Stimulated activated CD4-positive, alpha-beta T cell treated with anti-CD3 and anti-CD28 coated beads, Interleukin-4, amount 100 ng/mL, for 24 hours (primary cell): Measurements from ENCODE around the gene NTF4.
A peak's percentile ranks its signal among the peaks of the same experiment; 100 is the strongest.
"Not testable (repeated sequence)": the region's sequence is repeated elsewhere in the genome, so short reads cannot be mapped to it uniquely, and the experiment has no call there.

ENCODE experiments used
- DNase-seq: peaks from one replicate; pipeline ENCODE4 v3.0.0-alpha.2; 2020

The NTF4 gene

DNA sequence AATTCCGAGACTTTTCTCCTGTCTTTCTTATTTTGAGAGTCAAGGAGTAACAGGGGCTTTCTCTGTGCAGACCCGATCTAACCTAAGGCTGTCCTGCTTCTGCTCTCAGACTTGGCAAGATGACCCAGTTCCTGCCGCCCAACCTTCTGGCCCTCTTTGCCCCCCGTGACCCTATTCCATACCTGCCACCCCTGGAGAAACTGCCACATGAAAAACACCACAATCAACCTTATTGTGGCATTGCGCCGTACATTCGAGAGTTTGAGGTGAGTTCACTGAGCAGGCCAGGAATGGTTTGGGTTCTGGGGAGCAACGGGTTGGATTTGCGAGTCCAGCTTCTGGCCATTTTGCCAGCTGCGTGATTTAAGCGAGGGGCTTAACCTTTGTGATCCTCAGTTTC lies 21.7 kb upstream of the NTF4 start:
- no peak for DNase-seq

DNA sequence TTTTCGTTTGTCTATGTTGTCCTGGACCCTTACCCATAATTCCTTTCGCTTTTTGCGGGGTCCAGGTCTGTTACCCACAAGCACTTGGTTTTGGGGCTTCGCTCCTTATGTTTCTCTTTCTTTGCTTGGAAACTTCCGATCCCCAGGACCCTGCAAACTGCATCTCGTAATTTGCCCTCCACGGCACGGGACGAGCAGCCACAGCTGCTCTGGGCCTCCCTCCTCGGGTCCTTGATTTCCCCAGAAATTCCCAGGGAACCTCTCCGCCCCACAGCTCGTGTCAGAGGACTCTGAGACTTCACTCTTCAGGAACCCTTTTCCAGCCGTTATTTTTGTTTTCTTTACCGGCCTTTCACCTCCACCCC lies 21.2 kb upstream of the NTF4 start:
- no peak for DNase-seq

DNA sequence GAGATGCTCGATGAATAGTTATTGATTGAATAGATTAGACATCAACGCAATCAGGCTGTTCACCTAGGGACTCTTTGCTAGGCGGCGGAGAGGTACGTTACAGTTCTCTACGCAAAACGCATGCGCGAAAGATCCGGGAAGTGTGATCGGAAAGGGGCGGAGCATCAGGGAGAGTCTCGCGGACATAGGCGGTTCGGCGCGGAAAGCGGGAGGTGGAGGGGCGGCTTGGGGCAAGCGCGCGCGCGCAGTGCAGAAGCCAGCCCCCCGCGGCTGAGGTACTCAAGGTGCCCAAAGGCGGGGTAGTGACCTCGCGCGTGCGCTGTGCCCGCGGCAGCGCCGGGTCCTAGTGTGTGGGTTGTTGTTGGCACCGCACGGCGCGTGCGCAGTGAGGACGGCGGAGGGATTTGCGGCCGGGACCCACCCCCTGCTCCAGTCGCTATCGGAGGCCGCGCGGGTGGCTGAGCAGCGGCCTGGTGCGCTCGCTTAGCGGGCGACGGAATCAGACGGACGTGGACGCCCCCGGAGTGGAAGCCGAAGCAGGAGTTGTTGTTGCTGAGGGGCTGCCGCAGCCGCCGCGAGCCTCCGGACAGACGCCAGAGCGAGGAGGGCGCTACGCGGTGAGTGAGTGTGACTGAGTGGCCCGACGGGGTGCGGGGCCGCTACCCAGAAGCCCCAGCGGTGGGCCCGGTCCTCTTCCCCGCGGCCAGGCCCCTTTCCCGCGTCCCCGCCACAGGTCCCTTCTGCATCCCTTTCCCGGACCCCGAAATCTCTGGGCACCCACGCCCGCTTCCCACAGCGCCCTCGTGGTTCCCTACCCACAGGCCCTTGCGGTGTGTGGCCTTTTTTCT lies 20.6 kb upstream of the NTF4 start, which contains the start of gene SNRNP70:
TSS of gene SNRNP70 (plus strand) at position 432 of the 848 bp plus-strand sequence. CDS start 964 bp downstream, outside the sequence.
- peak; percentile 99 for DNase-seq

DNA sequence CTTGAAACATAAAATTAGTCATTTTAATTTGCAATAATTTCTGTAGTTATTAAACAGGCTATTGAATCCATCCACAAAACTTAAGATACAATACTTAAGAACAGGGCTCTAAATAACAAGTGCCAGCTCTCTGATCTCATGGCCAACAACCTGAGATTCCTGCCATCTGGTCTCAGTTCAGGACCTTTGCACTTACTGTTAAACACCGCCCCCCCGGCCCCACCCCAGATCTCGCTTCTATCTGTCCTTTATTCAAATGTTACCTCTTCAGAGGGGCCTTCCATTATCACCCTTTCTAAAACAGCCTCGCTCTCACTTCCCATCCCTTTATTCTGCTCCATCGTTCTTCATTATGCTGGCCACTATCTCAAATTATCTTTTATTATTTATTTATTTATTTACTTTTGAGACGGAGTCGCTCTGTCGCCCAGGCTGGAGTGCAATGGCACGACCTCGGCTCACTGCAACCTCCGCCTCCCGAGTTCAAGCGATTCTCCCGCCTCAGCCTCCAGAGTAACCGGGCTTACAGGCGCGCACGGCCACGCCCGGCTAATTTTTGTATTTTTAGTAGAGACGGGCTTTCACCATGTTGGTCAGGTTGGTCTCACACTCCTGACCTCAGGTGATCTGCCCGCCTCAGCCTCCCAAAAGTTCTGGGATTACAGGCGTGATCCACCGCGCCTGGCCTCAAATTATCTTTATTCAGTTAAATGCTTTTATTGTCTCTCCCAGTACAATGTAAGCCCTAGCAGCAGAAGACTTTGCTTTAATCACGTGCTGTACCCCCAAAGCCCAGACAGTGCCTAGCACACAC lies 19.8 kb upstream of the NTF4 start:
- no peak for DNase-seq

DNA sequence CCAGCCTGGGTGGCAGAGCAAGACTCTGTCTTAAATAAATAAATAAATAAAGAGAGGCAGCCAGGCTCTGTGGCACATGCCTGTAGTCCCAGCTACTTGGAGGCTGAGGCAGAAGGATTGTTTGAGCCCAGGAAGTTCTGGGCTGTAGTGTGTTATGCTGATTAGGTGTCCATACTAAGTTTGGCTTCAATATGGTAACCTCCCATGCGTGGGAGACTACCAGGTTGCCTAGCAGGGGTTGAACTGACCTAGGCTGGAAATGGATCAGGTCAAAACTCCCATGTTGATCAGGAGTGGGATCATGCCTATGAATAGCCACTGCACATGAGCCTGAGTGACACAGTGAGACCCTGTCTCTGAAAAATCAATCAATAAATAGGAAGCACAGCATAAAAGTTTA lies 16.7 kb upstream of the NTF4 start:
- no peak for DNase-seq

DNA sequence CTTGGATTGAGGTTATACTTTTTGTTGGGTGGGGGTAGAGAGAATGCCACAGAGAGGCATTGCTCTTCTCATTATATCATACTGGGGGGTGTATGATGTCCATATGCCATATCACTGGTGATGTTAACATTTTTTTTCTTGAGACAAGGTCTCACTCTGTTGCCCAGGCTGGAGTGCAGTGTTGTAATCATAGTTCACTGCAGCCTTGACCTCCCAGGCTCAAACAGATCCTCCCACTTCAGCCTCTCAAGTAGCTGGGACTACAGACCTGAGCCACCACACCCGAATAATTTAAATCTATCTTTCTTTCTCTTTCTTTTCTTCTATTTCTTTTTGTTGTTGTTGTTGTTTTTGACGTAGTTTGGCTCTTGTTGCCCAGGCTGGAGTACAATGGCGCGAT lies 15.8 kb upstream of the NTF4 start:
- no peak for DNase-seq

DNA sequence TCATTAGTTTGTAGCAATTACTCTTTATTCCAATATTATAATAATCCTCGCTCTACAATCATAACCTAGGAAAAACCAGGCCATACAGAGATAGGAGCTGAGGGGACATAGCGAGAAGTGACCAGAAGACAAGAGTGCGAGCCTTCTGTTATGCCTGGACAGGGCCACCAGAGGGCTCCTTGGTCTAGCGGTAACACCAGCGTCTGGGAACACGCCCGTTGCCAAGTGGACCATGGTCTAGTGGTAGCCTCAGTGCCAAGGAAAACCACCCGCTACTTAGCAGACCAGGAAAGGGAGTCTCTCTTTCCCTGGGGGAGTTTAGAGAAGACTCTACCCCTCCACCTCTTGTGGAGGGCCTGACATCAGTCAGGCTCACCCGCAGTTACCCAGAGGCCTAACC lies 10.3 kb upstream of the NTF4 start:
- not testable (repeated sequence) for DNase-seq

DNA sequence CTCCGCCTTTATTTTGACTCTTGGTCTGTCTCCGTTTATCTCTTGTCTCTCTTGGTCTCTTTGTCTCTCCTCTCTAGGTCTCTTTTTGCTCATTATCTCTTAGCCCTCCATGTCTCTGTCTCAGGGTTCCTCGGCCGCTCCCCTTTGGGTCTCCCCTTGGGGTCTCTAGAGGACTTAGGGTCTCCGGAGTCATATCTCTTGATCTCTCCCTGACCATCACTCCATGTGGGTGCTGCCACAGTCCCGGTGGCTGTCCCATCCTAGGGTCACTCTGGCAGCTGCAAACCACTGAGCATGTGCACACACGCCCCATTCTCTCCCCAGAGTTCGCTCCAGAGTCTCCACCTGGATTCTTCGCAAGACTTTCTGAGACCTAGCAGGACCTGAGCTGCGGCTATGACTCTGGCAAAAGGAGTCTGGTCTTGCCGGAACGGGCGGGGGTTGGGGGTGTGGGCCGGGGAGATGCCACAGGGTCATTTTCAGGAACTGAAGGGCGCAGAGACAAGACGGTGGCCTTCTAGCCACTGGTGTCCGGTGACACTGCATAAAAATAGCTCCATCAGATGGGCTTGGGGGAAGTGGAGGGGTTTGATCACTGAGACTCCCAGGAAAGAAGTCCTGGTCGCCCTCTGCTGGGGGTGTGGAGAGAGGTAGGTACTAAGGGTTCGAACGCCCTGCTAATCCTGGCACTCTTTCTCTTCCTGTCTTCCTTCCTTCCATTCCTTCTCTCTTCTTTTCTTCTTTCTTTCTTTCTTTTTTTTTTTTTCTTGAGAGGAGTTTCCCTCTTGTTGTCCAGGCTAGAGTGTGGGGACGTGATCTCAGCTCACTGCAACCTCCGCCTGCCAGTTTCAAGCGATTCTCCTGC lies 9.1 kb upstream of the NTF4 start:
- no peak for DNase-seq

DNA sequence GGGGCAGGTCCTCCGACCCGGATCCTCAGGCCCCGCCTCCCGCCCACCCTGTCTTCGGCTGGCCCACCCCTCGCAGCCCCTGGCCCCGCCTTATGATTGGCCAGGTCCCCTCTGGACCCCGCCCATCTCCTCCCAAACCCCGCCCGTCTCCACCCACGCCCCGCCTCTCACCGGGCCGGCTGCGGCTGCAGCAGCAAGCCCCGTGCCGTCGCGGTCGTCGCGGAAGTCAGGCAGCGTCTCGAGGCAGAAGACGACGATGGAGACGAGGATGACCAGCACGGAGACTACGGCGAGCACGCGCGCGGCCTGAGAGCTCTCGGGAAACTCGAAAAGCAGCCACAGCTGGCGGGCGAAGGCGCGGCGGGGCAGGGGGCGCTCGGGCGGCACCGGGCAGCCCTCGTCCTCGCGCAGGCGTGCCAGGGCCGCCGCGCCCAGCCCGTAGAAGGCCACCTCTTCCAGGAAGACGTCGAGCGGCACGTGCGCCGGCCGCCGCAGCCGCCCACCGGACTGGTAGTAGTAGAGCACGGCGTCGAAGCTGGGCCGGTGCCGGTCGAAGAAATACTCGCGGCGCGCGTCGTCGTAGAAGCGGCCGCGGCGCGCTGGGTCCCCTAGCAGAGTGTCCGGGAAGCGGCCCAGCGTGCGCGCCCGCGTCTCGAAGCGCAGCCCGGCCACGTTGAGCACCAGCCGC lies 7.4 kb upstream of the NTF4 start:
- DNase-seq: no peak

DNA sequence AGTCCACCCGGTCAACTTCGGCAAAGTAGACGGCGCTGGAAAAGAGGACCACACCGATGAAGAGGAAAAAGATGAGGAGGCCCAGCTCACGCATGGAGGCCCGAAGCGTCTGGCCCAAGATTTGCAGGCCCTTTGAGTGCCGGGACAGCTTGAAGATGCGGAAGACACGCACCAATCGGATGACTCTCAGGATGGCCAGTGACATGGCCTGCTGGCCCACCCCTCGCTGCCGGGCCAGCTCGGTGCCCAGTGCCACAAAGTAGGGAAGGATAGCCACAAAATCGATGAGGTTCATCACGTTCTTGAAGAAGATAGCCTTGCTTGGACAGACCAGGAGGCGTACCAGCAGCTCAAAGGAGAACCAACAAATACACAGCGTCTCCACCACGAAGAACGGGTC lies 5.8 kb upstream of the NTF4 start:
- no peak for DNase-seq

DNA sequence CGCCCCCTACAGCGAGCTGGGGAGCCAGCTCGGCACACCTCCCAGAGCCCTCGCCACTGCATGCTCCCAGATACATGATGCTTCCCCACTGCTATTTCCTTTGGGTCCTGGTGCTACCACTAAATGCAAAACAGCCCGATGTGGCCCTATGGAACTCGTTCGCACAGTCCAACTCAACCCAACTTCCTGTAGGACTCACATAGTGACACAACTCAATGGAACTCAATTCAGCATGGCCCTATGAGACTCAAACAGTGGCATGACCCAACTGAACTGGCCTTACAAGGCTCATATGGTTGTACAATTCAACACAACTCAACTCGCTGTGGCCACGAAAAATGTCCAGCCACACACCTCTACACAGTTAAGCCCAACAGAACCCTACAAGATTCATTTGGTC lies 4.4 kb upstream of the NTF4 start:
- DNase-seq: no peak

DNA sequence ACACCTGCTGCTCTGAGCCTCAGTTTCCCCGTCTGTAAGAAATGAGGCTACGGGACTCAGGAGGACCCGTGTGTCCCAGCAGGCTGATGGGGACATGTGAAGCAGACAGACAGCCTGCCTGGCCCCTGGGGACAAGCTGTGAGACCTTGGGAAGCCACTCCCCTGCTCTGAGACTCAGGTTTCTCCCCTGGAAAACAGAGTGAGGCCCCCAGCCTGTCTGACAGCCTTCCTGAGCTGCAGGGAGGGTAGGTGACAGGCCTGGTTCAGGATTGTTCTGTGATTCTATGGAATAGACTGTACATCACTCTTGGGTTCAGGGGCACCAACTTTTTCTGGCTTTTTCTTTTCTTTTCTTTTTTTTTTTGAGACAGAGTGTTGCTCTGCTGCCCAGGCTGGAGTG lies 2.9 kb upstream of the NTF4 start:
- no peak for DNase-seq

DNA sequence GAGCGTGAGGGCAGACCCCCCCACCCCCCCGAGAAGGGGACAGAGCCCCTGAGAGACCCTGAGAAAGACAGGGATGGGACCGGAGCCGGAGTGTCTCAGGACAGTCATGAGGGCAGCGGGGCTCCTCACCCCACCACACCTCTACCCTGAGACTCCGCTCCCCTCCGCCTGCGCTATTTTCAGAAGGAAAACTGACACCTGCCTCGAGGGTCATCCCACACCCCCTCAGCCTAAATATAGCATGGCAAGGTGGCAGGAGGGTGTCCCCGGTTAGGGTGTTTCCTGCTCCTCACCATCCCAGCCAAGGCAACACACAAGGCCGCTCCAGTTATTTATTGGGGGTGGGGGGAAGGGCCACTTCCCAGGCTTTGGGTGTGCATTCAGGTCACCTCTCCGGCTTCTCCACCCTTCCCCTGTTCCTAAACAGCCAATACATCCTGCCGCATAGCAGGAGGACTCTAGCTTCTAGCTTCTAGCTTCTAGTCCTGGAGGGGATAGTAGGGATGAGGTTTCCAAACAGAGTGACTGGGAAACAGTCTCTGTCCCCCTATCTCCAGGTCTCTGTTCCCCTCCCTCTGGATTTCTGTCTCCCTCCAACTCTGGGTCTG lies 1.4 kb upstream of the NTF4 start:
- DNase-seq: no peak

DNA sequence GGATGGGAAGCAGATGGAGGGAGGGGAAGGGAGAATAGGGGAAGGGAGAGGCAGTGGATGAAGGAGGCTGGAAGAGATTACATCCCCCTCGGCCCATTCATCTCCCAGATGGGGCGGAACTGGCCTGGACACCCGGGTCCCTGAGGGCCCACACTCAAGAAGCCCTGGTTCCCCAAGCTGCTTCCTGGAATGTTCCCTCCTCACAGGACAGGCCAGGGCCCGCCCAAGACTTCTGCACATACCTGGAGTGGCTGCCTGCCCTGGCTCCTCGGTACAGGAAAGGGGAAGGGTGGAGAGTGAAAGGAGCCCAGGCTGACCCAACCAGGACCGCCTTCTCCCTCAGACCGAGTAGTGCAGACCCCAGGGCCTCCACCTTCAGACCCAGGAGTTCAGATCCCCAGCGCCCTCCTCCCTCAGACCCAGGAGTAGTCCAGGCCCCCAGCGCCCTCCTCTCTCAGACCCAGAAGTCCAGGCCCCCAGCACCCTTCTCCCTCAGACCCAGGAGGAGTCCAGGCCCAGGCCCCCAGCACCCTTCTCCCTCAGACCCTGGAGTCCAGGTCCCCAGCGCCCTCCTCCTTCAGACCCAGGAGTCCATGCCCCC lies 489 bp downstream of the NTF4 start:
- DNase-seq: no peak

DNA sequence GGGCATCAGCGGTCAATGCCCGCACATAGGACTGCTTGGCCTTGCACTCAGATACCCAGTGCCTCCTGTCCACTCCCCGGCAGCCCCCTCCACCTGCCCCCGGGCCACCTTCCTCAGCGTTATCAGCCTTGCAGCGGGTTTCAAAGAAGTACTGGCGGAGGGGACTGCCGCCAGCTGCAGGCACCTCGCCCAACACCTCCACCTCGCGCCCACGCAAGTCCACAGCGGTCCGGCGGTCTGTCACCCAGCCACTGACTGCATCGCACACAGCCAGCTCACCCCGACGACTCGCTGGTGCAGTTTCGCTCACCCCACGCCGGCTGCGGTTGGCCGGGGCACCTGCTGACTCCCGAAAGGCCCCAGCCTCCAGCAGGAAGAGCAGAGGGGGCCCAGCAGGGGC lies 3.2 kb downstream of the NTF4 start:
- DNase-seq: no peak

DNA sequence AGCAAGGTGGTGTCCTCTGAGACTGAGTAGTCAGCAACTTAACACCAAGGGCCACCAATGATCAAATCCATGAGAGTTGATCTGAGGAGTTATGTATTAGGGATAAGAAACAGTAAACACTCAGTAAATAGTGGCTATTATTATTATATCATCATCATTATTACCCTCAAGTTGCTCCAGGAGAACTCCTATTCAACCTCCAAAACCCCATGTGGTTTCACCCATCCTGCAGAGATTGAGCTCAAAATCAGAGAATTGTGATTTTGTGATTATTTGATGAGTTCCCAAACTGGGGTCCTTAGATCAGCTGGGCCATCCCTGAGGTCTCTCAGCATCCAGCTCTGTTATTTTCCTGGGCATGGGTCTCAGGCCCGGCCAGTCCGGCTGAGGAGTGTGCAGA lies 3.6 kb downstream of the NTF4 start:
- no peak for DNase-seq

DNA sequence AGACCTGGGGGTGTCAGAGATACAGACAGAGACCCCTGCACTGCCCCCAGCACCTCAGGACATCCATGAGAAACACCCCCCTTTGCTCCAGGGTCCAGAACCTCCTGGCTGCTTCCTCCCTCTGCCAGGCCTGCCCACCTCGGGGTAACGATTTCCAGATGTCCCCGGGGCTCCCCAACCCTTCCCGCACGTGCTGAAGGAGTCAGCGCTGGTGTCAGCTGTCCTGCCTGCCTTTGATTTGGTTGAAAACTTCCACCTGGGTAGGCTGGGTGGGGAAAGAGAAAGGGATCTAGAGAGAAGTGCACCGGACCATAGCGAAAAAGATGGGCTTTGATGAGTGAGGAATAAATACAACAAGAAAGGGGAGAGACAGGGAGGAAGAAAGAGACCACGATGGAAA lies 5.6 kb downstream of the NTF4 start:
- no peak for DNase-seq

DNA sequence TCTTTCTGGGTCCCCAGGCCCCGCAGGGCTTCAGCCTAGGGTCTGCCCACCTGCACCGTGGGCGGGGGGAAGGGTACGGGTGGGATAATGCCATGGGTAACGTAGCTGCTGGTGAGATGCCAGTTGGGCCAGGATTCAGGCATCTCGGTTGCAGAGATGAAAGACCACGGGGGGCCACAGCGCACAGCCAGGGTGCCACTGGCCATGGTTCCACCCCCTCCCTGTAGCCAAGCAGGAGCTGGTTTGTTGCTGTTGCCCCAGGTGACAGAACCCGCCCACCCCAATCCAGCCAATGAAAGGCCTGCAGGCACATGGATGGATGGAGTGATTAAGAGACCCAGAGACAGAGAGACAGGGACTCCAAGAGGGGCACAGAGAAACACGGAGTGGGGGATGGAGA lies 6.1 kb downstream of the NTF4 start:
- peak; percentile 27 for DNase-seq

DNA sequence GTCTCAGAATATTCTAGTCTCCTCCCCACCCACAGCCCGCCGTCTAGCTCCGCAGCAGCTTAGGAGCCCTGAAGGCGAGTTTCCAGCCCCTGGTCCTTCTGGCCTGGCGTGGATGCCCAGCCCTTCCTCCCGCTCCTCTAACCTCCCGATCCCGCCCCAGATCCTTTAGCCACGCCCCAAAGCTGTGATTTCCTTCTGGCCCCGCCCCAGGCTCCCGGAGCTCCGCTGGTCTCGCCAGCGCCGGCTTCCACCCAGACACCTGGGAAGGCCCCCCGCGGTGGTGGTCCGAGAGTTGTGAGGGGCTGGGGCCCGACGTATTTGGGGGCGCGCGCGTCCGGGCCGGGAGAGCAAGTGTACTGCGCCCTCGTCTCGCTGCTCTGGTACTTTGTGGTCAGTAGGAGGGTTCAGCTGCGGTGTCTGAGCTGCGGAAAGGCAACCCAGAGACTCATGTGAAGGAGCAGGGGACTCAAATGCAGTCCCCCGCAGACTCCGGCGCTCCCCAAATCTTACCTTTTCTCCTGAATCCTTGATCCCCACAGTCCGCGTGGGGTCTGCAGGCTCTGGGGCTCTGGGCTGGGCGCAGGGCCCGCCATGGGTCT lies 6.9 kb downstream of the NTF4 start, which contains the start of gene CGB7:
TSS of gene CGB7 (minus strand) at position 114 of the 599 bp plus-strand sequence. CDS start 2,374 bp downstream, outside the sequence.
- peak; percentile 29 for DNase-seq

DNA sequence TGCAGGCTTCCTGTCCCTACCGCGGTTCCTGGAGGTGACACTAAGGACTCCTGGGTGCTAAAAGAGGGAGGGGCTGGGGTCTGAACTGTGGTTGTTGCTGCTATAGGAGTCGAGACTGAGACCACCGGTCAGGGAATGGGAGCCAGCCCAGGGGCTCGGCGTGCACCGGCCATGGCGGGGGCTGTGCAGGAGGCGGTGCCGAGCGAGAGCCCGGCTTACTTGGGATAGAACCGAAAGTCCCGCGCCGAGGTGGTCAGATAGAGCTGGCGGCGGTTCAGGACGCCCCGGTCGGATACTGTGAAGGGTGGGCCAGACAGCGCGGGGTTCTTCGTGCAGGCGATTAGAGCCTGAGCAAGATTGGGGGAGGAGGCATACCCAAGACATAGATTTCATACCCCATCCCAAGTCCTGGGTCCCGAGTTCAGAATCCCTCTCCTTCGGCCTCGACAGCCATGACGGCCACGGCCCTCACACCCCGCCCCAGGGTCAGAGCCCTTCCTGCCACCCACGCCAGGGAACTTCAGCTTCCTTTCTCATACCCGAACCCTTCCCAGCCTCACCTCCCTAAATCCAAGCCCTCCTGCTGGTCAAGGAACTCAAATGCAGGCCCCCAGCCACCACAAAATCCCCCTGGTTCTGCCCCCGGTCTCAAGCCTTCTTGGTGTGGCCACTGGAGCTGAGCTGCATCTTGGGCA lies 7.6 kb downstream of the NTF4 start:
- not testable (repeated sequence) for DNase-seq
